A673 (cell line): ENCODE measurements around the gene BEAN1. TPM values are rescaled to one million over a fixed set of nuclear protein-coding genes. Genes with fewer than 3 reads are reported as not detected.
A peak's percentile ranks its signal among the peaks of the same experiment; 100 is the strongest.

Experiments
- BruUV-seq: library from RNA; stranded (reverse); fragments of 400-500 nt; replicated peaks from 2 replicates; lab custom pipeline; 2021; lab: Mats Ljungman, UMichigan
- CTCF ChIA-PET: fragments of 300-600 bp; sonication (Branson Sonifier 250); formaldehyde crosslinking; loops from one replicate; lab custom pipeline; 2022; ENCODE audit warnings: antibody characterized with exemption; lab: Charles Lee
- POLR2A ChIA-PET: fragments of 300-600 bp; sonication (Branson Sonifier 250); formaldehyde crosslinking; loops from one replicate; lab custom pipeline; 2022; ENCODE audit warnings: antibody characterized with exemption; ENCODE audit not compliant: low non-redundant PET; lab: Charles Lee
- DNase-seq: peaks from one replicate; pipeline ENCODE4 v3.0.0-alpha.2; 2015; ENCODE audit warnings: low spot score
- H3K27ac ChIP-seq: fragments of 200-600 bp; sonication (generic); 2 replicates; pipeline ENCODE4 v1.5.1; 2016; ENCODE audit warnings: mixed run types, low read depth, mild to moderate bottlenecking, mixed read lengths, antibody characterized with exemption, low read length; ENCODE audit not compliant: poor library complexity, severe bottlenecking
- H3K27me3 ChIP-seq: fragments of 200-600 bp; sonication (generic); replicated peaks from 2 replicates; pipeline ENCODE4 v1.6.1; 2017; ENCODE audit warnings: mixed run types, low read depth, mild to moderate bottlenecking, mixed read lengths, antibody characterized with exemption, low read length; ENCODE audit not compliant: insufficient read depth, poor library complexity
- H3K36me3 ChIP-seq: fragments of 200-600 bp; sonication (generic); 2 replicates; pipeline ENCODE4 v1.6.1; 2016; ENCODE audit warnings: mixed run types, mild to moderate bottlenecking, mixed read lengths, antibody characterized with exemption, low read length; ENCODE audit not compliant: insufficient read depth, poor library complexity, severe bottlenecking
- H3K4me1 ChIP-seq: fragments of 200-600 bp; sonication (generic); 2 replicates; pipeline ENCODE4 v1.6.1; 2017; ENCODE audit warnings: mixed run types, mild to moderate bottlenecking, mixed read lengths, antibody characterized with exemption, low read length; ENCODE audit not compliant: insufficient read depth, poor library complexity, severe bottlenecking
- H3K4me3 ChIP-seq: fragments of 200-600 bp; sonication (generic); 2 replicates; pipeline ENCODE4 v1.5.1; 2016; ENCODE audit warnings: low read depth, mixed run types, mild to moderate bottlenecking, mixed read lengths, low read length; ENCODE audit not compliant: poor library complexity, severe bottlenecking
- H3K9me3 ChIP-seq: fragments of 200-600 bp; sonication (generic); 2 replicates; pipeline ENCODE4 v1.6.1; 2016; ENCODE audit warnings: mixed run types, low read depth, mild to moderate bottlenecking, mixed read lengths, antibody characterized with exemption, low read length; ENCODE audit not compliant: poor library complexity, severe bottlenecking
- EZH2 ChIP-seq: fragments of 200-600 bp; sonication (generic); IDR thresholded peaks from 2 replicates; pipeline ENCODE4 v1.6.1; 2017; ENCODE audit warnings: borderline replicate concordance, low read depth, mild to moderate bottlenecking, mixed read lengths, antibody characterized with exemption, low read length; ENCODE audit not compliant: poor library complexity, severe bottlenecking
- intact Hi-C: fragments of 100-400 bp; cut with micrococcal nuclease; formaldehyde crosslinking; loops from one replicate; pipeline ENCODE4 v1.10.0; 2022; ENCODE audit not compliant: unreplicated experiment
- total RNA-seq: library from RNA; stranded (reverse); gene quantifications from 2 replicates; pipeline ENCODE4 v1.2.3, GENCODE V29; 2021
- TF ChIP-seq, protein P1 (sequence below): fragments of 300-800, 200-600 bp; sonication (generic); conservative IDR thresholded peaks from 2 replicates; pipeline ENCODE4 v1.5.1; 2017; ENCODE audit warnings: low read depth, mild to moderate bottlenecking, antibody characterized with exemption, low read length, moderate library complexity, mixed read lengths

Gene BEAN1
- total RNA-seq, 1 experiment from 2014 or later: not detected

DNA sequence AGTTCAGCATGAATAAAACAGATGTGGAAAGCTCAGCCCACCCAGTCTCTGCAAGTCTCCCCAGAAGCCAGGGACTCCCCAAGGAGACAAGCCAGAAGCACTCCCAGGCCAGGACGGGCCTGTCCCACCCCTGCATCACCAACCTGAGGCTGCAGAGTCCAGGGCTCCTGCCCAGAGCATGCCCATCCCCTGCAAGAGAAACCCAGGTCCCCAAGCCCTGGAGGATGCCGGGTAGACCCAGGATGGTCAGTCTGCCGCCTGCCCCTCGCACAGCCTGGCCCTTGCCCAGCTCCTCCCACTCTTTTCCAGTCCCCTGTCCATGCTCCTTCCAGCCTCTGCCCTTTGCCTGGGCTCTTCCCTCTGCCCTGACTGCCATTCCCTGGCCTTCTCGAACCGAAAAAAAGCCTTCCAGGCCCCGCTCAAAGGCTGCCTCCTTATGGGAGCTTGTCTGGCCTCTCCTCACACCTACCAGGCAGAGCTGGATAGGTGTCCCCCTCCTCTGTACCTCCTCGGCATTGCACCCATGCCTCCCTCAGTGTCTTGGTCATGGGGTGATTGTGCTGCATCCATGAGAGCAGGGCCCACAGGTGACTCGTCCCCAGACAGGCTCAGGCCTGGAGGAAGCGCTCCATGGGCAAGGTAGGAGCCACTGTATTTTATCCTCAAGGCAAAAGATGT is 44.8 kb downstream of the BEAN1 start:
- POLR2A ChIA-PET: no interaction called here

DNA sequence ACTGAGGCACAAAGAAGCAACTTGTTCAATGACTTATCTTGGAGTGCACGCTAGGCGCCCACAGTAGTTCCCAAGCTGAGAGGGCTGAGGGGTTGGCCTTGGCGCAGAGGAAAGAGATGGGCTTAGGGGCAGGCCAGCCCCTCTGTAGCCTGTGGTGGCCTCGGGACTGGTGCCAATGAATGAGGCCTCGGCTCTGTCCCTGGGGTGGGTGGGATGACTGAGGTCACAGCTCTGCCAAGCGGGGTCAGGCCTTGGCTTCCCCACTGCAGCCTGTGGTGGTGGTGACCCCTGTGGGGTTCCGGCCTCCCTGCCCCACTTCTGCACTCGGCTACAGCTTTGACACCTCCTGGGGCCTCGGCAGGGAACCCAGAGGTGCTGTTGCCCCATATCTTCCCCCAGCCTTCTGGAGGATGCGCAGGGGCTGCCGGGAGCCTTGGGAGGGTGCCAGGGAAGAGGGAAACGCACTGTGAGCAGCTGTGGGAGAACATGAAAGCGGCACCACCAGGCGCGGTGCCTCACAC is 46.0 kb downstream of the BEAN1 start:
- Histone ChIP-seq H3K27ac (no peak overlapping the region), H3K4me3 (no peak overlapping the region), H3K4me1 (no peaks in the 10 kb centered on the region), H3K27me3 (no peaks in the 10 kb centered on the region), H3K36me3 (no peaks in the 10 kb centered on the region), H3K9me3 (no peaks in the 10 kb centered on the region)
- TF ChIP-seq, protein P1, sequence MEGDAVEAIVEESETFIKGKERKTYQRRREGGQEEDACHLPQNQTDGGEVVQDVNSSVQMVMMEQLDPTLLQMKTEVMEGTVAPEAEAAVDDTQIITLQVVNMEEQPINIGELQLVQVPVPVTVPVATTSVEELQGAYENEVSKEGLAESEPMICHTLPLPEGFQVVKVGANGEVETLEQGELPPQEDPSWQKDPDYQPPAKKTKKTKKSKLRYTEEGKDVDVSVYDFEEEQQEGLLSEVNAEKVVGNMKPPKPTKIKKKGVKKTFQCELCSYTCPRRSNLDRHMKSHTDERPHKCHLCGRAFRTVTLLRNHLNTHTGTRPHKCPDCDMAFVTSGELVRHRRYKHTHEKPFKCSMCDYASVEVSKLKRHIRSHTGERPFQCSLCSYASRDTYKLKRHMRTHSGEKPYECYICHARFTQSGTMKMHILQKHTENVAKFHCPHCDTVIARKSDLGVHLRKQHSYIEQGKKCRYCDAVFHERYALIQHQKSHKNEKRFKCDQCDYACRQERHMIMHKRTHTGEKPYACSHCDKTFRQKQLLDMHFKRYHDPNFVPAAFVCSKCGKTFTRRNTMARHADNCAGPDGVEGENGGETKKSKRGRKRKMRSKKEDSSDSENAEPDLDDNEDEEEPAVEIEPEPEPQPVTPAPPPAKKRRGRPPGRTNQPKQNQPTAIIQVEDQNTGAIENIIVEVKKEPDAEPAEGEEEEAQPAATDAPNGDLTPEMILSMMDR: no peak
- TF ChIP-seq EZH2: no peak
- intact Hi-C loops: no loop called here
- BruUV-seq: no TSS peak
- ChIA-PET CTCF (no interaction called here), POLR2A (no interaction called here)
- DNase-seq: peak; percentile 36

More for the DNA sequence above, 44.8 kb downstream of the BEAN1 start:
- Histone ChIP-seq H3K4me3 (no peak overlapping the region), H3K27me3 (no peaks in the 10 kb centered on the region), H3K27ac (no peak overlapping the region), H3K36me3 (no peaks in the 10 kb centered on the region), H3K4me1 (no peaks in the 10 kb centered on the region), H3K9me3 (no peaks in the 10 kb centered on the region)
- BruUV-seq: no TSS peak
- DNase-seq: no peak
- CTCF ChIA-PET: no interaction called here
- no peak for TF ChIP-seq EZH2
- TF ChIP-seq, protein P1: no peak
- intact Hi-C loops: no loop called here

DNA sequence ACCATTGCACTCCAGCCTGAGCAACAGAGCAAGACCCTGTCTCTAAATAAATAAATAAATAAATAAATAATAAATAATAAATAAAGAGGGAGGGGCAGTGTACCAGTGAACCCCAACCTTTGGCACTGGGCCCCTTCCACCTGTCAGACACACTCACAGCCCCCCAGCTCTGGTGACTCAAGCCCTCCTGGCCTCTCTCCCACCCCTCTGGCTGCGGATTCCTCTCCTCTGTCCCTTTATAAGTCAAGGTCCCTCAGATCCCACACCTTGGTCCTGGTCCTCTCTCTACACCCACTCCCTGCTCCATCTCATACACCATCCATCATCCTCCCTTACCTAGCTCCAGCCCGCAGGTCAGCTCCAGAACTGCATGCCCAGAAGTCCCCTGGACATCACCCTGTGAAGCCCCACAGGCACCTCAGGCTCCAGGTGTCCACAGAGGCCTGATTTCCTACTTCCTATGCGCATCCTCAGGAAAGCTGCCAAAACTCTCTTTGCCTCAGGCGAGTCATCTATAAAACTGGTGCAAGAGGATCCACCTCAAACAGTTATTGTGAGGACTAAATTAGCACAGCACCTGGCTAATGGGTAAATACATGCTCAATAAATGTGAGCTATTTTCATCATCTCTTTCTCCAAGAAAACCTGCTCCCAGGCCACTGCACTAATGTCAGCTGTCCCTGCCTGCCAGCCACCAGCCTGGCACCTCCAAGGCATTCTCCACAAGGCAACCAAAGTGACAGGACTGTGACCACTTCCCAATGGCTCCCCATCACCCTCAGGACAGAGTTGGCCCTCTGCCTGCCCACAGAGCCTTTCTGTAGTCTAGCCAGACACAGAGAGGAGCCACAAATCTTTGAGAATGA is 46.8 kb downstream of the BEAN1 start:
- Histone ChIP-seq H3K9me3 (no peaks in the 10 kb centered on the region), H3K4me1 (no peaks in the 10 kb centered on the region), H3K36me3 (no peaks in the 10 kb centered on the region), H3K4me3 (no peak overlapping the region), H3K27ac (no peak overlapping the region), H3K27me3 (no peaks in the 10 kb centered on the region)
- TF ChIP-seq, protein P1: no peak
- no peak for TF ChIP-seq EZH2
- ChIA-PET POLR2A (no interaction called here), CTCF (interaction anchor here (1.4 kb wide), 1 partner anchor 198 kb away, joined by 3 read pairs; no protein-coding TSS in a partner anchor)
- no TSS peak for BruUV-seq
- intact Hi-C loops: no loop called here
- no peak for DNase-seq
